Suppressor macrophage (primary cell): ENCODE results near the gene RRAD.
A peak's percentile ranks its signal among the peaks of the same experiment; 100 is the strongest.

ENCODE experiments used
- DNase-seq, 4 experiments: peaks; one replicate each; pipeline ENCODE4 v3.0.0-alpha.2; 2020 to 2022

Gene RRAD

DNA sequence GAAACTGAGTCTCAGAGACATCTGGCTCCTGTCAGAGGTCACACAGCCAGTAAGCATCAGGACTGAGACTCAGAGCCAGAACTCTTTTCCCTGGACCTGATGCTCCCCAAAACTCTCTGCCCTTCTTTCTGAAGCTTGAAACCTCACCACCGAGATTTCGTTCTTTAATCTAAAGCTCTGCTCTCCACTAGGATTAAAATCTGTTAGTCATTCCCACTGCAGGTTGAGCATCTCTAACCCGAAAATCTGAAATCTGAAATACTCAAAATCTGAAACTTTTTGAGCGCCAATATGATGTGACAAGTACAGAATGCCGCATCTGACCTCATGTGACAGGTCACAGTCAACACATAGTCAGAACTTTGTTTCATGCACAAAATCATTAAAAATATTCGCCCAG, 8.8 kb downstream of the RRAD start:
- DNase-seq = no peak

DNA sequence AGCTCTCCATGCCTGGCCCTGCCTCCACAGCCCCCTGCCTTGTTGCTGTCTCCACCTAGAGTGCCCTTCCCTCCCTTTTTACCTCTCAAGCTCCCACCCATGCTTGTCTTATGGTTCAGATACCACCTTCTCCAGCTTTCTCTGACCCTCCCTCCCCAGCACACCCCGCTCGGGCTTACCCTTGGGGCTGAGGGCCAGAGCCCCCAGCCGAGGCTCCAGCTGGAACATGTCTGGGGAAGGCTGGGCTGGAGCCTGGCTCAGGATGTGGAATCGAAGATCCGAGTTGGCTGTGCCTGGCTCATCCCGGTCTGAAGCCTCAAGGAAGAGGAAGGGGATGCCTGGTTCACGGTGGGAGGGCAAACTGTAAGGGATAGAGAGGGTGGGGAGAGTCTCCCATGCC, 10.3 kb downstream of the RRAD start:
- DNase-seq = no peak

DNA sequence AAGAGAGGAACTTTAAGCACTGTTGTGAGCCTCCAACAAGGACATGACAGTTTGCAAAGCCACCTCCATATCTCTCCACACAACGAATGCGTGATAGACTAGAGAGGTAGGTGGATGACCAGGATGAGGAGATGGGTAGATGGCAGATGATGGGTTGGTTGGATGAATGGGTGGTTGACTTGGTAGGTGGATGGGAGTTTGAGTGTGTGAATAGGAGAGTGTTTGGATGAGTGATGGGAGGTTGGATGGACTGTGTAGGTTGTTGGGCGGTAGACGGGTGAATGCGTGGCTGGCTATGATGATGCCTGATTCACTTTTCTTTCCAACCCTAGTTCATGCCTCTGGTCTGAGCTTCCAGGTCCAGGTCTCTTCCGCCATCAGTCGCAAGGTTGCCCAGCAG, 10.8 kb downstream of the RRAD start:
- no peak for DNase-seq

DNA sequence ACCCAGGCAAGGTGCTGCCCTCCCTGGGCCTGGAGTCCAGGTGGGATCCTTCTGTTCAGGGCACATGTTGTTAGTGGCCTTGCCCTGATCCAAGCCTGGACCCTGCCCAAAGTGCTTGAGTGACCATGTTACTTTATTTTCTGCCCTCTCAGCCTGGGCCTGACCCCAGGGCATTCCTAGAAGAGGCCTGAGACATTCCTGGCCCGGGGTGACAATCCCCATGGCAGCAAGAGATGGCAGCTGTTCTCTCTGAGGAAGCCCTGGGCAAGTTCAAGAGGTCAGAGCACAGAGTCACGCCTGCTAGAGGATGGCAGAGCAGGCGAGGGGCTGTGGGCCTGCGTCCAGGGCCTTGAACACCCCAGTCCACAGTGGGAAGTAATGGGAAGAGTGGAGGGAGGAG, 11.6 kb downstream of the RRAD start:
- no peak for DNase-seq

DNA sequence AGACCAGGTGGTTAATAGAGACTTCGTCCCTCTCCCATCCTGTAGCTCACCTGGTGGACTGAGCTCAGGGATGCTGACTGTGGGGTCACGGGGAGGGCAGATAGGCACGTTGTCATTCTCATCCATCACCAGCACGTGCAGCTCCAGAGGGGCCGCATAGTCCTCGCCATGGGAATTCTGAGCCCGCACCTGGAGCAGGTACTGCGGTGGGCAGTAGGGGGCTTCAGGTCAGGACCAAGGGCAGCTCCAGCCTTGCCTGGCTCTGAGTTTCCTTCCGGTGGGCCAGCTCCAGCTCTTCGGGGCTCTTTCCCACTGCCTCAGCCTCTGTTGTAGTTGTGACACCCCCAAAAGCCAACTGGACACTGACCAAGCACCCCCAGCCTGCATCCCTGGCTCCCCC, 12.3 kb downstream of the RRAD start:
- no peak for DNase-seq

DNA sequence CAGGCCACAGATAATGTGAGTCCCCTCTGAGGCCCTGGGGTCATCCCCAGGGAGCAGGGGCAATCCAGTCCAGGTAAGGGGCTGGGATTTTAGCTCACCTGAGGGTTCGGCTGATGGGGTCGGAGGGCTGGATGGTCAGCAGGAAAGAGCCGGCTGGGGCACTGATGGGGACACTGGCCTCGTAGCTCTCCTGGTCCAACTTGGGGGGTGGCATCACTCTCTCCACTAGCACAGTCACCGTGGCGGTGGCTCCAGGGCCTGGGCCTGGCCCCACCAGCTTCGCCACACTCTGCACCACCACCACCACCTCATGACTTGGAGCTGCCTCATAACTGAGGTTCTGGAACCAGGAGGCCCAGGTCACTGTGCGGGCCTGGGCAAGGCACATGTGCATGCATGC, 13.5 kb downstream of the RRAD start:
- no peak for DNase-seq

DNA sequence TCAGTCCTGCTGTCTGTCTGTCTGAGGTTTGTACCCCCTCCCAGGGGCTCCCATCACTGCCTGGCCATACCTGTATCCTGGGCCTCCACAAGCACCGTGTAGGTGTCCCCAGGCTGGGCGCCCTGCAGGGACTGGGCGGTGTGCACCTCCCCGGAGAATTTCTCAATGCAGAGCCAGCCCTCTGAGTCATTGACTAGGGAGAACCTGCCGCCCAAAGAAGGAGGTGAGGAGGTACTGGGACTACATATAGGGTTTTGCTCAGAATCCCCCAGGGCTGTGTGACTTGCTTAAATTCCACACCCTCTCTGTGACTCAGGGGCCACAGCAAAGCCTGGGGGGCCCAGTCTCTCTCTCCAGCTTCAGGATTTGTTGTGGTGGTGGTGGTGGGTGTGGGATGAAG, 14.2 kb downstream of the RRAD start:
- DNase-seq = peak in 3 of 4 experiments; percentile 11 to 20 (median 13)

DNA sequence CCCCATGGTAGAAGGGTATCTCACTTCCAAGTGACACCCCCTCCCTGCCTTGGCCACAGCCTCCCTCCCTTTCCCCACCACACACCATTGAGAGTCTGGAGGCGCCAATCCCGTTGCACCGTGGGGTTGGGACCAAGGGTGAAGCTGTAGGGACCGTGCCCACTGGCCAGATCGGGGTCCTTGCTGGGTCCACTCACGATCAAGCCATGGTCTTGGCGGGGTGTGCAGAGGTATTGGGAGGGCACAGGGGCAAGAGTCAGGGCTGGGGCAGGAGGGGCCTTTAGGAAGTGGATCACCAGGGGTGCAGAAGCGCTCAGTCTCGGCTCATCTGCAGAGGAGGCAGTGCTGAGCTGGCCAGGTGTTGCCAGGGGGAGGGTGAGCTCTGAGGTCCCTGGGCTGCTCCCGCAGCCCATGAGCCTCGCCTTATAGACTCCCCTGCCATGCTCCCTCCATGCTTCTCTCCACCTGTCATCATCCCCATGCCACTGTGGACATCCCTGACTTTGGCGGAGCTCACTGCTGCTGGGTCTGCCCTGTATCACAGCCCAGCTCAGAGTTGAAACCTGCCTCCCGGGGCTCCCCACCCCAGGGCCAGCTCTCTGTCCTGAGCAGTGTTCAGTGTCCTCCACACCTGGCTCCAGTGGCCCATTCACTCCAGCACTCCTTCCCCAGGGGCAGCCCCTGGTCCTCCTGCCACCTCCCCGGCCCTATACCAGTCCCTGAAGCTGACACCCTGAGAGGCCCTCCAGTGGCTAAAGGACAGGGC, 15.0 kb downstream of the RRAD start:
- DNase-seq = no peak

DNA sequence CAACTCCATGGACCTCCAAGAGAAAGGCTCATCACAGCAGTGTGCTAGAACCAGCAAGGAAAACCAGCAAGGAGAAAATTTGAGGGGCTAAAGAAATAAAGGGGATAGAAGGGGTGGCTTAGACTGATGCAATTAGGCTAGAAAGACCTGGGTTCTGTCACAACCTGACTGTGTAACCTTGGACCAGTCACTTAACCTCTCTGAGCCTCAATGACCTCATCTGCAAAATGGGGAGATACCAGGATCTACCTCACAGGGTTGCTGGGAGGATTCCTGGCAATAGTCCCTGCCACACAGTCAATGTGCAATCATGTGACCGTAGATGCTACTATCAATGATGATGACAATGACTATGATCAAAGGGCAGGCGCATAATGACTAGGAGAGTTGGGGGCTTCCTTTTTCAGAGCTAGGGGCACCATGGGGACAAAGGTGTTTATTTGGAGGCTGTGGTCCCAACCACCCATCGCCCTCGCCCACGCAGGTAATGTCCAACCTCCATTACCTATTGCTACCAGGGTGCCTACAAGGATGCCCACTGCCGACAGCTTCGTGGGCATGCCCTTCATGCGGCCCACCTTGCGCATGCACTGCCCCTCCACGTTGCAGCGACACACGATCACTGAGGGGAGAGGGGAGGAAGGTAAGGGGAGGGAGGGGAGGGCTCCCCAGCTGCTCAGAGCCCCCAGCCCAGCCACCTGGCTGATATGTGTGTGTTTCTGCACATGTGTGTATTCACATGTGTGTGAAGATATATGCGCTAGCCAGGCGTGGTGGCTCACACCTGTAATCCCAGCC, 16.4 kb downstream of the RRAD start:
- no peak for DNase-seq

DNA sequence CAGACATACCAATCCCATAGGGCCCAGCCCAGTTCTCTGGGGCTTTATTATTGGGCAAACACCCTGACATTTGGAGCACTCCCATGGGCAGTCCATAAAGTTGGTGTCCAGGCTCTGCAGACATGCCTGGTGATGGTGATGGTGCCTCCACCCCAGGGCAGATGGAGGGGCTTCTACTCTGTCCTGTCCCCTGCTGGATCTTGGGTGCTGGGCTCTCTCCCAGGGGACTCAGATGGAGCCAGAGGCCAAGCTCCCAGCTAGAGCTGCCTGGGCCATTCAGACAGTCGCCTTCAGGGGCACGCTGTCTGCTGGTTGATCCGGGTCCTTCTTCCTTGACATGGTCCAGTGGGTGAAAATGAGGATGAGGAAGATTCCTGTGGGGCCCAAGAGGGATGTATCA, 17.2 kb downstream of the RRAD start:
- DNase-seq = no peak

DNA sequence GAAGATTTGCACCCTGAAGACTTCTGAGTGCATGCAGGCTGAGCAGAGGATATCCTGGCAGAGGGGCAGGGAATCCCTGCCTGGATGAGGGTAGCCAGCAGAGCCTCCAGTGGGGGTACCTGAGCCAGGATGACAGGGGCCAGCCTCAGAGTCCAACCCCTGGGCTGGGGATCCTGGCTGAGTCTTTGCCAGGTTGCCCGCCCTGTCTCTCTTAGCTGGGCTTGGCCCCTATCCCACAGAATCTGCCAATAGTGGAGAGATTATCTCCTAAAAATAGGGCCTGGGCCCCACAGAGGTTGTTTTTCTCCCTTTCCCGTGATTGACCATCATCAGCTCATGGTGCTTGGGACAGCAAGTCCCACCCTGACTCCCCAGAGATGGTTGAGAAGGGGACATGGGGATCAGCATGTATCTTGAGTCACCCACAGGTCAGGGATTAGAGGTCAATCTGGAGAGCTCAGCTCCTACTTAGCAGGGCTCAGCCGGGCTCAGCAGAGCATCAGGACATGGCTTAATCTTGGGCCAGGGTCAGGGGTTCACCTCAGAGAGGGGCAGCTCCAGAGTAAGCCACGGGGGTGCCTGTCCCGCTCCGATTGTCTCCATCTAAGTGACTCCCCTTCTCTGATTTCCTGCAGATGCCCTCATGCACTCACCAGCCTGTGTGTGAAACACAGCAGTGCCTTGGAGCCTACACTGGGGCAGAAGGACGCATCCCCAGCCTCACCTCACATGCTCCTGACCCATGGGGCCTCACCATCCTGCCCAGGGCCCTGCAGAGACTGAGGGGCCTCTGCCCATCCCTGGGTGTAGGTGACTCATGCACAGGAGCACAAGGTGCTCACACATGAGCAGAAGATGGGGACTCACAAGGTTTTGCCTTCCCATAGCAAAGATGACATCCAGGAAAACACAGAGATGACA, 18.2 kb downstream of the RRAD start:
- no peak for DNase-seq

DNA sequence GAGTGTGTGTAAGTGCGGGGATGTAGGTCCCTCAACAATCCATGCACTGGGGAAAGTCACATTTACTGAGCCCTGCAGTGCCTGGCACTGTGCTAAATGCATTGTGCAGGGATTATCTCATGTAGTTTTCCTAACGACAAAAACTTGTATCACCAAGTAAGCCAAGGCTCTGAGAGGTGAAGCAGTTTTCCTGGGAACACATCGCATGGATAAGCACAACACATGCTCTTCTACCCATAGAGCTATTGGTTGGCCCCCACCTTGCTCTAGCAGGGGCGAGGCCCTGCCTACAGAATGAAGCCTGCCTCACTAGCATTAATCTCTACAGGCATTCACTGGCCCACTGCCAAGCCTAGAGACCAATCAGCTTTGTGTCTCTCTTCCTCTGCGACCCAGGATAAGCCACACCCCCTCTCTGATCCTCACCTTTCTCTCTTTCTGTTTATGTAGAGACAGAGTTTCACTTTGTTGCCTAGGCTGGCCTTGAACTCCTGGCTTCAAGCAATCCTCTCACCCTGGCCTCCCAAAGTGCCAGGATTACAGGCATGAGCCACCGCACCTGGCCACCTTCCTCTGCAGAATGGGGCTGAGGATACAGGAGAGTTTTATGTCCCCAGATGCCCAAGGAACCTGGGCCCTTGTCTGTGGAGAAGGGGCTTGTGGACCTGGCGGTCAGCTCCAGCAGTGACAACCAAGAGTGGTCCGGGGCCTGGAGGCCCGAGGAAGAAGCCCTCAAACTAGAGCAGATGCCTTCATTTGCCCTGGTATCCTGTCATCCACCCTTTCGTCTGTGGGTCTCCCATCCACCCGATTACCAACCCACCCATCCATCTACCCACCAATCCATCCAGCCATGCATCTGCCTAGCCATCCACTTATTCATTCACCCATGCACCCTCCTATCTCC, 19.4 kb downstream of the RRAD start:
- DNase-seq = no peak

DNA sequence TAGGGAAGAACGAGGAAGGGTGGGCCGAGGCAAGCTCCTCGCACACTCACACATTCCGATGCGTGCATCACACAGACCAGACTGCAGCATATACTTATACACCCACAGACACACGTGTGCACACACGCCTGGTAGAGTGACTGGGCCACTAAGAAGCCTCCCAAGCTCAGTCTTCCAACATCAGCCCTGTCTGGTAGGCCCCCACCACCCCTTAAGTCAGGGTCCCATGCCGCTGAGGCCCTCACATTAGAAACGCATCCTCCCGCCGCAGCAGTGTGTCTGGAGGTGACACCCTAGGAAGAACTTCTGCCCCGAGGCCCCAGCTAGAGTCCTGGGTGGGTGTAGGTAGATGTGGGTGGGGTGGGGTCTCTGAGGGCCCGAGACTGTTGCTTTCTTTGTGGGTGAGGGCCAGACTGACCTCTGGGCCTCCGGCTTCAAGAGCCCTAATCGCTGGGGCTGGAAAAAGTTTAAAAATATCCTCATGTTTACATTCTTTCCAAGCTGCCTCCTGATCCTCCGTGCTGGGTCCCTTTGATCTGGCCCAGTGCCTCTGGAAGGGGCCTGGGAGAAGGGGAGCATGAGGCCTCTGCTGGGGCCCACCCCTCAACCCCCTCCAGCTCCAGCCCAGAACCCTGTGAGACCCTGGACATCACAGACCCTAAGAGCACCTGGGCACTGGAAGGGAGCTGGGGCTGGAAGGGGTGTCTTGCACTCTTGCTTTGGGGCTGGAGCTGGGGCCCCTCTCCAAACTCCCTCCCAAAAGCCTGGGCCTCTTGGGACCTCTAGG, 20.3 kb downstream of the RRAD start:
- no peak for DNase-seq

DNA sequence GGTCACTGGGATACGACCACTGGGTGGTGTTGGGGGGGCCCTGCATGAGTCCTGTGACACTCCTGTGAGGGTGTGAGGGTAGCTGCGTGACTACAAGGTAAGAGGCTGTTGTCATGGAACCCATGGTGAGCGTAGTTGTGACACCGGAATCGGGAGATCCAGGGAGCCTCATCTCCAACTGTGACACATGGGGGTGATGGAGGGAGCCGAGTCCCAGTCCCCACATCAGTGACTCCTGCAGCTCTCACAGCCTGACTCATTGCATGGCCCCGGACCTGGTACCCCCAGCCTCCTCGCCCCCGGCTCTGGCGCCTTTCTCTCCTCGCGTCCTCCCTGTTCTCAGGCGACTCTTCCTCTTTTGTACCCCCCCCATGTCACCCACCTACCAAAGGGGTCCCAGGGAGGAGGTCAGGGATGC, 20.9 kb downstream of the RRAD start:
- no peak for DNase-seq

DNA sequence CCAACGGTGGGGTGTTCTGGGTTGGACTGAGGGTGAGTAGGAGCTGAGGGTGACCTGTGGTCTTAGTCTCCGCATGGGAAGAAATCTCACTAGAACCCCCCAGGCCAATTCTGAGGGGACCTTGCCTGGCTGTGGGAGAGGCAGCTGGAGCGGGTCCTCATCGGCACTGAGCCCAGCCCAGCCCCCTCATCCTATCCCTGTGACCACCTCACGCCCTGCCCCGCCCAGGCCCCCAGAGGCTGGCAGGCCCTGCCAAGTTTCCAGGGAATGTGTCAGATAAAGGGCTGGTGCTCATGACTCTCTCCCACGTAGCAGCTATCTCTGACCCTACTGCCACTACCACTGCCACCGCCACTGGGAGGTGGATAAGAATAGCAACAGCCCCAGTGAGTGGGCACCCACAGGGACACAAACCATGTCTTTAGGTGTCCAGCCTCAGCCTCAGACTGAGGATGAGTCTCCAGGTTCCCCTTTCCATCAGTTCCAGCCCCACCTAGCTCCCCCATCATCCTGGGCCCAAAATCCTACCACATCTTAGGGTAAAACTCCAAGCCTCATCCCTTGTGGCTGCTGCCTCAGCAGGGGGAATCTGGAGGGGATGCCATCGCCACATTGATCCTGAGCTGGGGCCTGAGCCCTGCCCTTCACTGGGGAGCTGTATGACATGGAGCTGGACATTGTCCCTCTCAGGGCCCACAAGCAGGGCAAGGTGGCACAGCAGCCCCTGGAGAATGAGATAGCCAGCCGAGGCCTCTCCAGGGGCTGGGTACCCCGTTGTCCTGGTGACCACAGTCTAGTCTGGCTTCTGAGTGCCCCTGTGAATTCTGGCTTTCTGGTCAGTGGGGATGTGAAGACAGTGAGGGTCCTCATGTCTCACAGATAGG, 21.5 kb downstream of the RRAD start:
- DNase-seq = no peak

DNA sequence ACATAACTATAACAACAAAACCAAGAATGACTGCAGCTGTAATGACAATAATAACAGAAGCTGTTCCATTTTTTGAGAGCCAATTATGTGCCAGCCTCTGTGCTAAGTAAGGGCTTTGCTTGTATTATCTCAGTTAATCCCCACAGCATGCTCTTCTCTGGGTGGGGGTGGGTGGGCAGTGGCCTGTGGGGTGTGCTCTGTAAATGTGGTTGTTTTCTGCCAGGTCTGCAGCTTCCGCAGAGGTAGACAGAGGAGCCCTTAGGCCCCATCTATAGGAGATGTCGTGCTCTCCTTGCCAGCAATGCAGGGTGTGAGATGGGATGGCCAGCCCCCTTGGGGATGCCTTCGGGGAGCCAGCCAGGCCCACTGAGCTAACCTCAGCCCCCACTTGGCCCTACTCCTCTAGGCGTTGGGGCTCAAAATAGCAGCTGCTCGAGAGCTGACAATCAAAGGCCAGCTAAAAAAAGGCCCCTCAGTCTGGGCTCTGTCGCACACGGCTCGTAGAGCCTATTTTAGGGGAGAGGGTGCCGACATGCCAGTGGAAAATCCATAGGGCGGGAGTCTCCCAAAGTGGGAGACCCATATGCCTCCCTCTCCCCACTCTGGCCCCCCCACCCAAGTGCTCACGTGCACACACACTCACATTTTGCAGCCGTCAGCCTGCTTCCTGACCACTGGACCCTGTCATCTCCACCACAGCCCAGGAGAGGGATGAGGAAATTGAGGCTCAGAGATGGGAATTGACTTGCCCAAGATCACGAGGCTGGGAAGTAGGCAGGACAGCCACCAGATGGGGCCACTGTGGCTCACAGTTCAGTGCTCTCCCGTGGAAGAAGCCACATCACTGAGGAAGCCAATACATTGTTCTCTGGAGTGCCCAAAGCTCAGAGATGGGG, 22.4 kb downstream of the RRAD start:
- DNase-seq = peak in 3 of 4 experiments; percentile 16 to 25 (median 17)

DNA sequence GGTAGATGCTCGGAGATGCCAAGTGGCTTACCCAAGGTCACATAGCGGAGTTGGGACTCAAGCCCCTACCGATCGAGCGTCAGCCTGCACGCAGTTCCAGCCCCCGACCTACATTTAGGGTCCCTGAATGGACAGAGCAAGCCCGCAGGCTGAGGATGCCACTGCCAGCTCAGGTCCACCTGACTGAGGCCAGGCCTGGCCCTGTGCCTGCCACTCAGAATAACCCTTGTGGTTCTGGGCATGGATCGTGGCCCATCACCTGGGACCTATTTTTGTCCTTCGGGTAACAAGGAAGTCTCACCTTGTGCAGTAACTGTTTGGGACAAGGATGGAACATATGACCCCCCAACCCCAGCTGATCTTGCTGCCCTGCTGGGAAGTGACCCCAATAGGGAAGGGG, 23.7 kb downstream of the RRAD start:
- DNase-seq = no peak

DNA sequence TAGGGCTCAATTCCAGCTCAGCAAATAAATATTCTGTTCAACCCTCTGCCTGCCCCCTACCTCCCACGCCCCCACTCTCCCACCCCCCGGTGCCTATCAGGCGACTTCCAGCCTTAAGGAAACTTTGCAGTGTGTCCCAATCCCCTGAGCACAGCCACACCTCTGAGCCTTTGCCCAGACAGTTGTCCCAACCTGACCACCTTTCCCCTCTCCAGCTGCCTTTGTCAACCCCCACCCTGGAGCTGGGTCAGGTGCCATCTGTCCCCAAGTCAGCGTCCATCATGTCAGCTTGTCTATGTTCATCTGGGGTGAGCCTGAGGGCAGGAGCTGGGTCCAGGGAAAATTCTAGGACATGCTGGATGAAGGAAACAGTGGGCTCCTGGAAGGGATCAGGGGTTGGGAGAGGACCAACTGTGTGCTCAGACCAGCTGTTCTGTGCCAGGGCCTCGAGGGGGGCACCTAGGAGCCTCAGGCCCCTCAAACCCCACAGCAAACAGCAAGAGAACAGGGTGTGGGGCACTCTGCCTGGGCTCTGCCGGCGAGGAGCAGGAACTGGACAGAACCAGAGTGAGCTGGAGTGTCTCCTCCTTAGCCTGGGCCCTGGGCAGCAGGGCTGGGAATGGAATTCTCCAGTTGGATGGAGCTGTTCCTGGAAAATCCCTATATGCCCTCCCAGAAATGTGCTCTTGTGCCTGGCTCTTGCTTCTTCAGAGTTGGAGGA, 24.5 kb downstream of the RRAD start:
- no peak for DNase-seq
